Daoy (cell line): Measurements from ENCODE around the gene CA4. TPM values are rescaled to one million over a fixed set of nuclear protein-coding genes. Genes with fewer than 3 reads are reported as not detected.
A peak's percentile ranks its signal among the peaks of the same experiment; 100 is the strongest.
"Not testable (repeated sequence)": the region's sequence is repeated elsewhere in the genome, so short reads cannot be mapped to it uniquely, and the experiment has no call there.

Experiments used
- DNase-seq: peaks from one replicate; pipeline ENCODE4 v3.0.0-alpha.2; 2015; ENCODE audit warnings: low read depth
- total RNA-seq: library from RNA; depleted of rRNA; stranded (reverse); fragments of >200 nt; shearing (Covaris generic); gene quantifications from 2 replicates; pipeline ENCODE4 v1.2.3, GENCODE V29; 2014; rRNA removed

Gene CA4
- not detected in 2 replicates for total RNA-seq

DNA sequence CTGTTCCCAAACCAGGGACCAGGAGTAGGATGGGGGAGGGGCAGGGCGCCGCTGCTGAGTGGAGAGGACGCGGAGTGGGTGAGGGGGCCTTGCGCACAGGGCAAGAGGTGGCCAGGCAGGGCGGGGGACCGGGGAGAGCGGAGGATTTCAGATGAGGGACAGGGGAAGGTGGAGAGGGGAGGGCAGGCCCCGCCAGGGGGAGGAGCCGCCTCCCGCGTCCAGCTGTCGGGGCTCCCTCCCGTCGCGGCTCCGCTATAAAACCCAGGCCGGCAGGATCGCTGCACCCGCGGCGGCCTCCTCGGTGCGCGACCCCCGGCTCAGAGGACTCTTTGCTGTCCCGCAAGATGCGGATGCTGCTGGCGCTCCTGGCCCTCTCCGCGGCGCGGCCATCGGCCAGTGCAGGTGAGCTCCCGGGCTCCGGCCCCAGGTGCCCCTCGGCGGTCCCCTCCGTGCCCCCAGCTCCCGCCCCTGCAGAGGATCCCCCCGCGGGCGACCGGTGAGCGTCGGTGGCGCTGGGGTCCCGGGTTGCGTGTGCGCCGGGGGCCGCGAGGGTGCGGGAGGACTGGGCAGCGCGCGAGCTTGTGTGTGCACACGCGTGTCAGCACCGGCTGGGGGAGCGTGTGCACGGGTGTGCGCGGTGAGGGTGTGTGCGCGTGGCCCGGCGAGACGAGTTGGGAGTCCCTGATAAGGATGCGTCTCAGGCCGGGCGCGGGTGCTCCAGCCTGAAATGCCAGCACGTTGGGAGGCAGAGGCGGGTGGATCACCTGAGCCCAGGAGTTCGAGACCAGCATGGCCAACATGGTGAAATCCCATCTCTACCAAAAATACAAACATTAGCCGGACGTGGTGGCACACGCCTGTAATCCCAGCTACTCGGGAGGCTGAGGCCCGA, at the start of gene CA4:
CA4 (plus strand) TSS at position 283 of the 892 bp plus-strand sequence; CDS start at position 345, 62 bp downstream.
- DNase-seq, result no peak

- not testable (repeated sequence) for DNase-seq
These were observed 49.2 kb upstream of the CA4 start for GRCh38 chr17:60100577-60100976.

DNA sequence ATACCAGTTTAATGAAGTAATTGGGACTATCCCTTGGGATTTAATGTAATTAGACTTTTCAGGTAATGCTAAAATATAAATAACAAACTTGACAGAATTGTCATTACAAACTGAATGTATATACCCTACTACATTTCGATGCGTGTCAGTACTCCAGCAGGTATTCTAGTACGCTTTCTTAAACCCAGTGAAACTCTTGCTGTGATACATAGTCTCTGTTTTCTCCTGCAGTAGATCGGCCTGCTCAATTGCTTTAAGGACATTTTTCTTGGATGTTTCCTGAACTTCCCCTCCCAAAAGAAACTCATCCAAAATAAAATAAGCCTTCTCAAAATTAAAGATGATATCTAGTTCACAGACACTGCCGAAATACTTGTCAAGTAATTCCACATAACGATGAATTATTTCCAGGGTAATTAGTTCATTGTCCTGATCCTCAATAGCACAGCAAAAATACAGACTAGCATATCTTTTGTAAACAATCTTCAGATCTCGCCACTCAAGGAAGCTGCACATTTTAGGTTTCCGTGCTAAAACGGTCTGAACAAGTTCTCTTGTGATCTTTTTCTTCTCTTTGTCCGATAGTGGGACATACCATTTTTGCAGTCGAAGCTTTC, 47.6 kb upstream of the CA4 start:
- not testable (repeated sequence) for DNase-seq

DNA sequence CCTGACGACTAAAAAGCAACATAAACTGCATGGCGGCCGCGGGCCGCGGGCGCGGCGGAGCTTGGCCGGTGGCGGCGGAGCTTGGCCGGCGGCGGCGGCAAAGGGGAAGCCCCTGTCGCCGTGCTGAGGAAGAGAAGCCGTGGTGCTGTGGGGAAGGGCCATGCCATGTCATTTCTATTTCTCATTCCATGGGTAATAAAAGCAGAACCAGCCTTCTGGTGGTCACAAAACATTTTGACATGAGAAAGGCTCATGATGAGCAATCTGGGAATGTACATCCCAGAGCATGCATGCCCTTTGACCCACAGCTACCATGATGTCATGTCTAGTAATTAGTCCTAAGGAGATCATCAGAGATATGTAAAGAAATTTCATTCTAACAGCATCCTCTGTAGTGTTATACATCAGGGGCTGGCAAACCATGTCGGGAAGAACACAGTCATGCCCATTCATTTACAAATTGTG, 47.1 kb upstream of the CA4 start:
- no peak for DNase-seq

DNA sequence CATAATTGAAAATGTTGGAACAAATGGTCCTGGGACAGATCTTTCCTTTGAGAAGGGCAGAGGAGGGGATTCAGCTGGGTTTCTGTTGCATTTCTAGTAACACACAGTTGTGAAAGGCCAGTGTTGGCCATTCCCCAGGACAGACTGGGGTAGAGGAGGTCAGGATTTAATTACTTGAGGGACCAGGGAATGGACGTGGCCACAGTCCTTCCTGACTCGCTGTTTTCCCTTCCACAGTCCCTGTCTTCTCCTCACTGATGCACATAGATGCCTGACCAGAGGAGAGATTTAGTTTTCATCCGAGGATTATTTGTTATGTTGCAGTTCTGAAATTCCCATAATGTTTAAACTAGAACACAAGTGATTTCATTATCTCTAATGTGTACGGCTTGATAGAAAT, 45.8 kb upstream of the CA4 start:
- no peak for DNase-seq

DNA sequence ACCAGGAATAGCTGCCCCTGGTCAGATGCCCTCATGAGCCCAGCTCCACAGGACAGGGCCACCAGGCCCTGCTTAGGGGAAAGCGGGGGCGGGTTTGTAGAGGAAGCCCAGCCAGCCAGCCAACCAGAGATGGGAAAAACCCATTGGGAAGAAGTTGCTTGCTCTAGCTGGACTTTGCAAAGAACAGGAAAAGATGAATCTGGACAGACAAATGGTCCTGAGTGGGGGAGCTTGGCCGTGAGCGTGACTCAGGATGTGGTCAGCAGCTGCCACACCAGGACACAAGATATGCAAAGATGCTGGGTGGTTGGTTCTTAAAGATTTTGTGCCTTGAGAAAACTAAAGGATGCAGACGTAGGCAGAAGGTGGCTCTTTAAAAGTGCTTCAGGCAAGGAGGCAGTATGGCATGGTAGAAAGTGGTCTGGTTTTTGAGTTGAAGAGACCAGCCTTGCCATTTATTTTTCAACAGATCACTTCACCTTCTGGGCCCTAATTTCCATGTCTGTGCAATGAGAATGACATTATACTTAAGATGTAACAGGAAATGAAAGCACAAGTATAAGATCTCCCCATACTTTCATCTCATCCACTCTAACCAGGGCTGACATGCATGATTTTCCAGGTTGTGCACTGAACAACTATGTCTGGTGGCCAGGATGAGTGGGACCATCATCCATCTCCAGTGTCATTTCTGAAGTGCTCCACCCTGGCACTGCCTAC, 43.3 kb upstream of the CA4 start:
- peak; percentile 17 for DNase-seq

GRCh38 chr17:60107526-60108257, 42.1 kb upstream of the CA4 start:
- DNase-seq, result no peak

DNA sequence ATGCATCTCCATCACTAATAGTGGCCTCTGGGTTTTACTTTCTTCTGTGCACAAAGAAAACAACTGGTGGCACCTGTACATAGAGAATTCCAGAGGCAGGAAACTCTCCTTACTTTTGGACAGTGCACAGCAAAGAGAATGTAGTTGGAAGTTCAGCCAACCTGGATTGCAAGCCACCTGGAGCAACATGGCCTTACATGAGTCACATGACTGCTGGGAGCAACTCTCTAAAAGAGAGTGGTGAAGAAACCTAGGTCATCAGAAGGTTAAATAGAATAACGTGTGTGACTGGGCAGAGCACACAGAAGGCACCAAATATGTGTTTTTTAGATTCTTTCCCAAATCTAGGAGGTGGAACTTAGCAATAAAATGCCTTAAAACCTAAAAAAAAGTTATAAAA, 41.5 kb upstream of the CA4 start:
- not testable (repeated sequence) for DNase-seq

GRCh38 chr17:60108712-60109111, 41.1 kb upstream of the CA4 start:
- no peak for DNase-seq

DNA sequence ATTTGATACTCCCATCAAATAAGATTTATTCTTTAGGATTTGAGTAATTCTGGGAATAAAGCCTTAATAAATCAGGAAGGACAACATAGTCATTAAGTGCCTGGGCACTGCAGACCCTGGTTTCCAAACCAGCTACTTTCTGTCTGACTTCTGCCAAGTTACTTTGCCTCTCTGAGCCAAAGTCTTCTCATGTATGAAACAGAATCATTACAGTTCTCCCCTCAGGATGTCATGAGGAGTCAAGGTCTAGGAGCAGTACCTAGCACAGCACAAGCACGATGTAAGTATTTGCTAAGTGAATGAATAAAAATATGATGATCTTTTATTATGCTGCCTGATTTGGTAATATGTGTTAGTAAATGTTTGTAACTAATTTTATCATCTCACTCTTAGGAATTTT, 40.6 kb upstream of the CA4 start:
- no peak for DNase-seq

DNA sequence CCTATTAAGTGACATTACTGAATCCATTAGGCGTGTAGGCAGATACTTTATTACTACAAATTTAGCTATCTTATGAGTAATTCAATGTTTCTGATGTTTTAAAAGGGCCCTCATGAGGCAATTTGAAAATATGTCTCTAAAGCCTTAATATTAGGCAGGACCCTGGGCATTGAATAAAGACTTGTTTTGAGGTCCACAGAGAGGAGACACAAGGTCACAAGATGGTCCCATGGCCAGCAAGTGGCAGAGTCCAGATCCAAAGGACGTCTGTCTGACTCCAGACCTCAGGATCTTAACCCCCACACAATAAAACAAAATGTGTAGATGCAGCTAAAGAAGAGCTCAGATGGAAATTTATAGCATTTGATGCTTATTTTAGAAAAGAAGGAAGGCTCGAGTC, 39.2 kb upstream of the CA4 start:
- DNase-seq, result no peak

- not testable (repeated sequence) for DNase-seq
These were observed 38.1 kb upstream of the CA4 start for GRCh38 chr17:60111661-60112060.

DNA sequence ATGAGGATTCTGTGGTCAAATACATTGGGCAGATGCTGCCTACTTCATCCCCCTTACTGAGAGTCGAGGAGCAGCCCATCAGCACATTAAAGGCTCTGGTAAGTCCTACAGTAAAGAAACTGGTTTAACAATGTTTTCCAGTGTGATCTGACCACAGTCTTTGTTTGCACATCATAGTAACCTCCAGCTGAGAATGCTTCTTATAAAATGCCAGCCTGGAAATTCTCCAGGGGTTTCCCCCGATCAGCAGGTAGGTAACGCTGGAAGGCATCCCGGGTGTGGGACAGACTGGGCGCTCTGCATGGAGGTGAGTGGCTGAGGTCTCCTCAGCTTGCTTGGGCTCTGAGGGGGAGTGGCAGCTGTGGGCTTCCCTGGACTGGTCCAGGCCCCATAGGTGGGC, 34.4 kb upstream of the CA4 start:
- not testable (repeated sequence) for DNase-seq

DNA sequence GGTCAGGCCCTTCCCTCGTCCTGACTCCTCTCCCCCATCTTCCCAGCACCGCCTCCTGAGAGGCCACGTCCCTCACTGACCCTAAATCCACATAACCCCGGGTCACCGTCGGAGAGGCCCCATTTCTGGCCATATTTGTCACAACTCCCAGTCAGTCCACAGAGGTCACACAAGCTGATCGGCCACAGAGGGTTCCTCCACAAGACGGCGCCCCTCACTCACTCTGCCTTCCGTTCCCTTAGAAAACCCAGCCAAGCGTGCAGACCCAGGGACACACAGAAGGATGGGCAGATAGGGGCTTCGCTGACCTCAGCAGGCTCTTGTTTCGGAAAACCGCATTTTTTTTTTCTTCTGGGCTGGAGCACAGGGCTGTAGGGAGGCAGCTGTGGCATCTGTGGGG, 33.6 kb upstream of the CA4 start:
- not testable (repeated sequence) for DNase-seq

GRCh38 chr17:60119162-60119561, 30.6 kb upstream of the CA4 start:
- DNase-seq, result not testable (repeated sequence)

- DNase-seq, result not testable (repeated sequence)
These were observed 29.7 kb upstream of the CA4 start for GRCh38 chr17:60119807-60120748.

DNA sequence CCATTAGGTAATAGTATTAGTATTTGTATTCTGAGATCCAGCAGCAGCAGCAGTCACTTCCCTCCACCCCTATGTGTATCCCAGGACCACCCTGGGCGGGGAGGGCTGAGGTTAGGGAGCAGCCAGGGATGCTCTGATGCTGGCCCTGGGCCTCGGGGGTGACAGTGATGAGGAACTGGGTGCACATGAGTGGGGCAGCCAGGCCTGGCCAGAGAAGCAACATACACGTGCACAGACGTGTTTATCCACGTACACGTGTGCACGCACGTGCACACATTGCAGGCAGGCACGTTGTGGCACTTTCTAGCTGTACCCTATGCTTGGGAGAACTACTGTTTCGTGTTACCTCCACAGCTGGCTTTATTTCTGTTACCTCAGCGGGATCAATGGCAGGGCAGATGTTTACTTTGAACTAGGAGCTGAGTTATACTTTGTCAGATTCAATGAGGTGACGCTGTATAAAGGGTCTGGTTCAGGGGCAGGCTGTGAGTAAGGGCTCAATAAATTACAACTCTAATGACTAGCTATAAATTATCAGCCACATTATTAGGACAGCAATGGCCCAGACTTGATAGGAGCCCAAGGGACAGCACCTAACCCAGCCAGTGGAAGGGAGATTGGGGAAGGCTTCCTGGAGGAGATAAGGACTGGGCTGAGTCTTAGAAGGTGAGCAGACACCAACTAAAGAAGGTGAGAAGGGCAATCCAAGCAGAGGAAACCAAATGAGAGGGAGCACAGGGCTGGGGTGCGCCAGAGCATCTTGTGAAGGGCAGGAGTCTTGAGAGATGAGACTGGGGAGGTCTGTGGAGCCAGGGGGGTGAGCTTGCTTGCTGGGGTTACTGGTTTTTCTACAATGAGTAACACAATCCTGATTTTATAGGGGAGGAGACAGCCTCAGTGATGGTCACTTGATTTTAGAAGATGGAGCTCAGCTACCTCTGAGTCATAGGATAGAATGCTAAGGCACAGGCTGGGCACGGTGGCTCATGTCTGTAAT, 22.4 kb upstream of the CA4 start:
- DNase-seq, result no peak

DNA sequence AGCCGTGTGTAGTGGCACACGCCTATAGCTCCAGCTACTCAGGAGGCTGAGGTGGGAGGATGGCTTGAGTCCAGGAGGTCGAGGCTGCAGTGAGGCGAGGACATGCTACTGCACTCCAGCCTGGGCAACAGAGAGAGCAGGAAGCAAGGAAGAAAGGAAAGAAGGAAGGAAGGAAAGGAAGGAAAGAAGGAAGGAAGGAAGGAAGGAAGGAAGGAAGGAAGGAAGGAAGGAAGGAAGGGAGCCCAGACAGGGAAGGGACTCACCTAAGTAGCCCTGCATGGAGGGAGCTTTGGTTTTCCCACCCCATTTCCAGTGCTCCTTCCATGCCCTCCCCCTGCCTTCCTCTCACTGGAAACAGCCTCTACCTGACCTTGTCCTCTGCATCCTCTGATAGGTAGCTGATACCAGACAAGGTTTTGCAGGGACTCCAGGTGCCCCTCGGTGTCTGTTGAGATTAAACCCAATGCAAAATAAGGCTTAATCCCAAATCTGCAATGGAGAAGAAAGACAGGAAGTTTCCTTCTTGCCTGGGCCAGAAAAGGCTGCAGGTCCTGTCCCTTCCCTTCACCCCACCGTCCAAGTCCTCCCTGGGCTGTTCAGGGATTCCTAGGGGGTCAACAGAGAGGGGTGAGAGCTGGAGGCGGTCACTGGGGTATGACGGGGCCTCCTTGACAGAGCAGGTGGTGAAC, 21.5 kb upstream of the CA4 start:
- DNase-seq, result no peak

GRCh38 chr17:60129164-60129563, 20.6 kb upstream of the CA4 start:
- DNase-seq, result no peak
